Esophagus squamous epithelium (tissue), 5 donors: ENCODE measurements around the gene NKD1. TPM values are rescaled to one million over a fixed set of nuclear protein-coding genes. Genes with fewer than 3 reads are reported as not detected.

Experiments used
- DNase-seq: peaks from one replicate; lab custom pipeline; 2025; lab: John Stamatoyannopoulos, UW
- H3K27ac ChIP-seq, 4 donors: fragments of 200-600 bp; sonication (generic); one replicate each; pipeline ENCODE4 v1.5.1; 2016 to 2019; ENCODE audit warnings: mild to moderate bottlenecking in 1 of 4
- H3K27me3 ChIP-seq, 4 donors: fragments of 200-600 bp; sonication (generic); 1 replicate in 3 of 4; 2 replicates in 1 of 4; pipeline versions ENCODE4 v1.5.1 to v1.6.0; 2017 to 2021; ENCODE audit warnings: antibody characterized with exemption in 1 of 4
- H3K36me3 ChIP-seq, 3 donors: fragments of 200-600 bp; sonication (generic); one replicate each; pipeline ENCODE4 v1.5.1; 2016 to 2019
- H3K4me1 ChIP-seq, 3 donors: fragments of 200-600 bp; sonication (generic); one replicate each; pipeline ENCODE4 v1.5.1; 2017 to 2019
- H3K4me3 ChIP-seq, 4 donors: fragments of 200-600 bp; sonication (generic); 1 replicate in 3 of 4; 2 replicates in 1 of 4; pipeline ENCODE4 v1.5.1; 2016 to 2019; ENCODE audit warnings: mild to moderate bottlenecking in 2 of 4, moderate library complexity in 1 of 4
- H3K9me3 ChIP-seq, 3 donors: fragments of 200-600 bp; sonication (generic); one replicate each; pipeline ENCODE4 v1.5.1; 2016 to 2019
- POLR2A ChIP-seq, 4 donors: fragments of 450-650 bp; IDR thresholded peaks; one replicate each; pipeline ENCODE4 v1.6.1; 2017; ENCODE audit warnings: antibody characterized with exemption in 4 of 4, mild to moderate bottlenecking in 4 of 4, moderate library complexity in 3 of 4
- WGBS, 2 donors: methylation state at CpG; one replicate each; pipeline ENCODE4 v1.1.5; 2018; 5-methylcytosine and 5-hydroxymethylcytosine counted together
- intact Hi-C: fragments of 100-400 bp; cut with DNase I; formaldehyde crosslinking; loops from one replicate; pipeline ENCODE4 v1.15.0; 2022
- total RNA-seq, 4 donors: library from RNA; depleted of rRNA; stranded (reverse); fragments of >200 nt; gene quantifications; one replicate each; pipeline ENCODE4 v1.1.0, GENCODE V29; 2016
- TF ChIP-seq, protein P1 (sequence below), 6 experiments: fragments of 450-650 bp in 4 of 6; fragments of 200-600 bp in 2 of 6; sonication (generic) in 2 of 6; IDR thresholded peaks; one replicate each; pipeline ENCODE4 v1.5.1; 2016 to 2019; ENCODE audit warnings: antibody characterized with exemption in 6 of 6, mild to moderate bottlenecking in 4 of 6, moderate library complexity in 4 of 6
- donor health status: DM: yes; HTN: yes; CAD: no.

Gene NKD1
- total RNA-seq, 4 donors from 2014 or later = 1.1 to 10.5 (median 3.1) TPM

GRCh38 chr16:50570808-50571598 is 22.8 kb downstream of the NKD1 start:
- Histone ChIP-seq H3K27me3 (no peaks in the 10 kb centered on the region), H3K4me3 (no peak overlapping the region), H3K9me3 (no peaks in the 10 kb centered on the region), H3K36me3 (no peaks in the 10 kb centered on the region), H3K4me1 (peaks cover 8 to 53% (median 13%) of the 10 kb centered on the region in 3 donors), H3K27ac (peak overlapping the region in 2 of 4 donors; percentile 10 to 36)
- TF ChIP-seq, protein P1, sequence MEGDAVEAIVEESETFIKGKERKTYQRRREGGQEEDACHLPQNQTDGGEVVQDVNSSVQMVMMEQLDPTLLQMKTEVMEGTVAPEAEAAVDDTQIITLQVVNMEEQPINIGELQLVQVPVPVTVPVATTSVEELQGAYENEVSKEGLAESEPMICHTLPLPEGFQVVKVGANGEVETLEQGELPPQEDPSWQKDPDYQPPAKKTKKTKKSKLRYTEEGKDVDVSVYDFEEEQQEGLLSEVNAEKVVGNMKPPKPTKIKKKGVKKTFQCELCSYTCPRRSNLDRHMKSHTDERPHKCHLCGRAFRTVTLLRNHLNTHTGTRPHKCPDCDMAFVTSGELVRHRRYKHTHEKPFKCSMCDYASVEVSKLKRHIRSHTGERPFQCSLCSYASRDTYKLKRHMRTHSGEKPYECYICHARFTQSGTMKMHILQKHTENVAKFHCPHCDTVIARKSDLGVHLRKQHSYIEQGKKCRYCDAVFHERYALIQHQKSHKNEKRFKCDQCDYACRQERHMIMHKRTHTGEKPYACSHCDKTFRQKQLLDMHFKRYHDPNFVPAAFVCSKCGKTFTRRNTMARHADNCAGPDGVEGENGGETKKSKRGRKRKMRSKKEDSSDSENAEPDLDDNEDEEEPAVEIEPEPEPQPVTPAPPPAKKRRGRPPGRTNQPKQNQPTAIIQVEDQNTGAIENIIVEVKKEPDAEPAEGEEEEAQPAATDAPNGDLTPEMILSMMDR (IDR thresholded peaks at IDR 0.05) = no peak
- no peak for TF ChIP-seq POLR2A (IDR thresholded peaks at IDR 0.05)
- WGBS, 2 donors = 90 to 92% methylated on average over 7 of the region's 11 CpGs
- intact Hi-C loops = no loop called here
- no peak for DNase-seq

DNA sequence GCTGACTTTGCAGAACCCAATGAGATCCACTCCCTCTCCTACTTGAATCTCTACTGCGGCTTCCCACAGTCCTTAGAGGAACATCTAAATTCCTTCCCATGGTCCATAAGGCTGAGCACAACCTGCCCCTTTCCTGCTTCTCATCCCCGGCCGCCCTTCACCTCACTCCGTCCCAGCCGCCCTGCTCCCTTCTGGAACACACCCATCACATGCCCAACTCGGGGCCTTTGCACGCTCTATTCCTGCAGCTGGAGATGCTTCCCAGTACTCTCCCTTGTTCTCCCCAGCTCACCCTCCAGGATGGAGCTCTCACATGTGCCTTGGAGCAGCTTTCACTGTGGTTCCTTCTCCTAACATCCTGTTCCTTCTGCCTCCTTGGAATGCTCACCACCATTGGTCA is 23.6 kb downstream of the NKD1 start:
- TF ChIP-seq POLR2A (IDR thresholded peaks at IDR 0.05) = no peak
- DNase-seq = no peak
- 88 to 96% methylated on average over 7 of the region's 7 CpGs for WGBS, 2 donors
- Histone ChIP-seq H3K9me3 (no peaks in the 10 kb centered on the region), H3K4me3 (no peak overlapping the region), H3K27ac (peak overlapping the region in 1 of 4 donors; percentile 82), H3K27me3 (no peaks in the 10 kb centered on the region), H3K4me1 (peaks cover 8 to 53% (median 13%) of the 10 kb centered on the region in 3 donors), H3K36me3 (no peaks in the 10 kb centered on the region)
- intact Hi-C loops = no loop called here

GRCh38 chr16:50572700-50573099 is 24.5 kb downstream of the NKD1 start:
- no peak for DNase-seq
- no peaks in the 10 kb centered on the region for H3K27me3 ChIP-seq
- no peaks in the 10 kb centered on the region for H3K36me3 ChIP-seq
- WGBS, 2 donors = 75 to 79% methylated on average over 6 to 7 of the region's 7 CpGs
- peaks cover 8 to 49% (median 13%) of the 10 kb centered on the region in 3 donors for H3K4me1 ChIP-seq
- H3K27ac ChIP-seq = peak overlapping the region in 2 of 4 donors; percentile 49 to 82
- H3K4me3 ChIP-seq = no peak overlapping the region
- H3K9me3 ChIP-seq = no peaks in the 10 kb centered on the region
- intact Hi-C loops = no loop called here
- TF ChIP-seq, protein P1 (IDR thresholded peaks at IDR 0.05) = no peak
- no peak for TF ChIP-seq POLR2A (IDR thresholded peaks at IDR 0.05)

GRCh38 chr16:50573279-50573678 is 25.1 kb downstream of the NKD1 start:
- H3K36me3 ChIP-seq = no peaks in the 10 kb centered on the region
- H3K9me3 ChIP-seq = no peaks in the 10 kb centered on the region
- peak overlapping the region in 3 of 4 donors; percentile 49 to 82 (median 74) for H3K27ac ChIP-seq
- intact Hi-C loops = no loop called here
- H3K27me3 ChIP-seq = no peaks in the 10 kb centered on the region
- no peak for DNase-seq
- WGBS, 2 donors = 62% methylated on average over 3 of the region's 5 CpGs; no CpG with 5 or more reads in 1 of the 2 donors
- peaks cover 8 to 46% (median 13%) of the 10 kb centered on the region in 3 donors for H3K4me1 ChIP-seq
- no peak overlapping the region for H3K4me3 ChIP-seq
- TF ChIP-seq POLR2A (IDR thresholded peaks at IDR 0.05) = no peak
- TF ChIP-seq, protein P1 (IDR thresholded peaks at IDR 0.05) = no peak

GRCh38 chr16:50573947-50574744 is 25.9 kb downstream of the NKD1 start:
- Histone ChIP-seq H3K36me3 (no peaks in the 10 kb centered on the region), H3K4me1 (peaks cover 8 to 47% (median 13%) of the 10 kb centered on the region in 3 donors), H3K27ac (peak overlapping the region; percentile 51 to 82 (median 78)), H3K9me3 (no peaks in the 10 kb centered on the region), H3K4me3 (no peak overlapping the region), H3K27me3 (no peaks in the 10 kb centered on the region)
- no peak for DNase-seq
- intact Hi-C loops = no loop called here
- WGBS, 2 donors = 45 to 48% methylated on average over 6 to 9 of the region's 14 CpGs
- no peak for TF ChIP-seq POLR2A (IDR thresholded peaks at IDR 0.05)
- TF ChIP-seq, protein P1 (IDR thresholded peaks at IDR 0.05) = no peak
